ENCODE results near the gene LRCH2.

LRCH2 gene

DNA sequence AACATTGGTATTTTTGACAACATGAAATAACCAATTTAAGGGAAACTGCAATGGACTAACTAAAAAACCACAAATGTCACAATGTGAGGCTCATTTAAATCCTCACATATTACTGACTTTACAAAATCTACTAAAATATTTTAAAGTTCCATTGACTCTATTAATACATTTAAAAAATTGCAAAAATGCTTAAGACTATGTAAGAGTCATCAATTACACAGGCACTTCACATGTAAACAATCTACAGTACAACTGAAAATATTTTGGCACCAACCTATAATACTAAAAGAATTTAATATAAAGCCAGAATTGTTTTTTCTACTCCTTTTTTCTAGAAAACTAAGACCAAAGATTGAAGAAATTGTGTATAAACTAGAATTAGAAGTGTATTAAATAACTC lies 121.5 kb downstream of the LRCH2 start:
- DNase-seq (ENCODE audit: low spot score in 2 of 2) (no peak), ATAC-seq (replicated peaks; ENCODE audit: extremely low read depth, poor library complexity, severe bottlenecking) (no peak)
- H3K27me3 Mint-ChIP-seq, result no peaks in the 10 kb centered on the region
- H3K27ac Mint-ChIP-seq (ENCODE audit: low read depth), result no peak overlapping the region
- H3K4me3 Mint-ChIP-seq, result no peak overlapping the region
- no peaks in the 10 kb centered on the region for H3K36me3 Mint-ChIP-seq (ENCODE audit: insufficient read depth)
- H3K4me1 Mint-ChIP-seq, result no peaks in the 10 kb centered on the region
- peaks cover 10% of the 10 kb centered on the region for H3K9me3 Mint-ChIP-seq

DNA sequence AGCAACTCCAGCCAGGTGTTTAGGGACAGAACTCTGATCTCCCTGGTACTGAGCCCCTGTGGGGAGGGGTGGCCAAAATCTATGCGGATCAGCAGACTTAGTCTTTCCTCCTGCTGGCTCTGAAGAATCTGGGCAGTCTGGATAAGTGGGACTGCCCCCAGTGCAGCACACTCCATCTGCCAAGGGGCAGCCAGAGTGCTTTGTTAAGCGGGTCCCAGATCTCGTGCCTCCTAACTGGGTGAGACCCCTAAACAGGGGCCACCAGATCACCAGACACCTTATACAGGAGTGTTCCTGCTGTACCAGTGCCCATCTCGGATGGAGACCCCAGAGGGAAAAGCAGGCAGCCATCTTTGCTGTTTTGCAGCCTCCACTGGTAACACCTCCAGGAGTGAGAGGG lies 135.0 kb downstream of the LRCH2 start:
- DNase-seq (ENCODE audit: low spot score in 2 of 2) (no peak), ATAC-seq (replicated peaks; ENCODE audit: extremely low read depth, poor library complexity, severe bottlenecking) (no peak)
- Mint-ChIP-seq H3K36me3 (ENCODE audit: insufficient read depth) (peaks cover 3% of the 10 kb centered on the region), H3K27ac (ENCODE audit: low read depth) (no peak overlapping the region), H3K9me3 (peaks cover 5% of the 10 kb centered on the region), H3K4me1 (no peaks in the 10 kb centered on the region), H3K4me3 (no peak overlapping the region), H3K27me3 (no peaks in the 10 kb centered on the region)

DNA sequence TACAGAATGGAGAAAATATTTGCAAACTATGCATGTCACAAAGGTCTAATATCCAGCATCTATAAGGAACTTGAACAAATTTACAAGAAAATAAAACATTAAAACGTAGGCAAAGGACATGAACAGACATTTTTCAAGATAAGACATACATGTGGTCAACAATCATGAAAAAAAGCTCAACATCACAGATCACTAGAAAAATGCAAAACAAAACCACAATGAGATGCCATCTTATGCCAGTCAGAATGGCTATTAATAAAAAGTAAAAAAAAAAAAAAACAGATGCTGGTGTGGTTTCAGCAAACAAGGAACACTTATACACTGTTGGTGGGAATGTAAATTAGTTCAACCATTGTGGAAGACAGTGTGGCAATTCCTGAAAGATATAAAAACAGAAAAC lies 140.7 kb downstream of the LRCH2 start:
- Mint-ChIP-seq H3K4me1 (no peaks in the 10 kb centered on the region), H3K27me3 (no peaks in the 10 kb centered on the region), H3K27ac (ENCODE audit: low read depth) (no peak overlapping the region), H3K9me3 (peaks cover 8% of the 10 kb centered on the region), H3K4me3 (no peak overlapping the region), H3K36me3 (ENCODE audit: insufficient read depth) (no peaks in the 10 kb centered on the region)
- DNase-seq (ENCODE audit: low spot score in 2 of 2), result no peak
- ATAC-seq (replicated peaks; ENCODE audit: extremely low read depth, poor library complexity, severe bottlenecking), result no peak

DNA sequence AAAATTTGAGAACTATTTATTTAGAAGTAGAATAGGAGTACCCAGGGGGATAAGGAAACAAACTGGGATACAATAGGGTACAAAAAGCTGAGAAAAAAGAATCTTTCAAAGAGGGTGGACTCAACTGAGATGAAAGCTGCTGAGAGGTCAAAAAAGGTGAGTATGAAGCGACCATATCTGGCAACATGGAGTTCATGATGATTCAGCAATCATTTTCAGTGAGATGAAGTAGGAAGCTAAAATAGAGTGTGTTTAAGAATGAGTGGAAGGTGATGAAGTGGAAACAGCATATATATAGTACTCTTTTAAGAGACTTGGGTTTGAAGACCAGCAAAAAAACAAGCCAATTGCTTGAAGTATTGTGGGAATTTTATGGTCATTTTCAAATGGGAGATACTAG lies 144.5 kb downstream of the LRCH2 start:
- Mint-ChIP-seq H3K4me1 (no peaks in the 10 kb centered on the region), H3K27me3 (no peaks in the 10 kb centered on the region), H3K36me3 (ENCODE audit: insufficient read depth) (no peaks in the 10 kb centered on the region), H3K9me3 (peaks cover 11% of the 10 kb centered on the region), H3K27ac (ENCODE audit: low read depth) (no peak overlapping the region), H3K4me3 (no peak overlapping the region)
- no peak for DNase-seq (ENCODE audit: low spot score in 2 of 2)
- ATAC-seq (replicated peaks; ENCODE audit: extremely low read depth, poor library complexity, severe bottlenecking), result no peak

DNA sequence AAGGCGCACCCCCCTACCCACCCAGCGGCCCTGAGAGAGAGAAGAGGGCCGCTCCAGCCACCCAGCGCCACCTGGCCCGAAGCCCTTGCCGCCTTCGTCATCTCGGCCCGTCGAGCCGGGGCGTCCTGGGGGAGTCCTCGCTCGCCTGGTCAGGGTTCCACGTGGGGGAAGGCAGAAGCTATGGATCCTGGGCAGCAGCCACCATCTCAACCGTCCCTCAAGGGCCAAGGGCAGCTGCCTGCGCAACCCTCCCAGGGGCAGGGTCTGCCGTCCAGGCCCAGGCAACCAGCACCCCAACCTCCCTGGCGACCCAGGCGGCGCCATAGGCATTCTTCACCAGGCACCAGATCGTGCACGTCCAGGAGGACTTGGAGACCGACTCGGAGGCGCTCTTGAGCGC lies 165.0 kb downstream of the LRCH2 start:
- Mint-ChIP-seq H3K27me3 (no peaks in the 10 kb centered on the region), H3K9me3 (peaks cover 21% of the 10 kb centered on the region), H3K27ac (ENCODE audit: low read depth) (no peak overlapping the region), H3K4me1 (no peaks in the 10 kb centered on the region), H3K36me3 (ENCODE audit: insufficient read depth) (no peaks in the 10 kb centered on the region), H3K4me3 (no peak overlapping the region)
- DNase-seq (ENCODE audit: low spot score in 2 of 2) (no peak), ATAC-seq (replicated peaks; ENCODE audit: extremely low read depth, poor library complexity, severe bottlenecking) (no peak)

DNA sequence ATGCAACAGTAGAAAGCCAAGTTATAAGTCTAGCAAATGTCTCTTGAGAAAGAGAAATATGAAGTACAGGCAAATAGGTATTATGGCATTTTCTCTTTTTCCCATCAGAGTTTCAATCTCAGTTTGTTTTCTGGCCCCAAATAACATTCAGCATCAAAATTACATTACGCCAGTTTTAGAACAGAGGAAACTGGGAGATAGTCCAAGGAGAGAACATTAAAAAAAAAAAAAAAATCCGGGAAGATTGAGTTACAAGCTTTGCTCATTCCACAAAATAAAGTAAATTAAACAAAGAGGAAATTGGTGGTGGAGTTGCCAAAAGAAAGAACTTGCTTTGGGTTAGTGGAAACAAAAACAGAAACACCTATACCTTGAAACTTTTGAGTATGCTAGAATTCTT lies 166.1 kb downstream of the LRCH2 start:
- H3K27me3 Mint-ChIP-seq, result no peaks in the 10 kb centered on the region

DNA sequence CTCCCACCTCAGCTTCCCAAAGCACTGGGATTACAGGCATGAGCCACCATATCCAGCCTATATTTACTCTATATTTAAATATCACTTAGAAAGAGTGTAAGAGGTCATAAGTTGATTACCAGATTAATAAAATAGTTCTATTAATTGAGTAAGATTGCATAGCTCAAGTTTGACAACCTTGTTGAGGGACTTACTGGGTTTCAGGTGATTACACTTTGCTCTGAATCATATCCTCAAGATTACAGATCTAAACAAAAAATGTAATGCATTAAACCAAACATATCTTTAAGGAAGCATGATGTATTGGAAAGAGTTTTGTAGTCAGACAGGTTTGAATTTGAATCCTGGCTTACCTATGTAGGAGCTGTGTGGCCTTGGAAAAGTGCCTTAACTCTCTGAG lies 168.6 kb downstream of the LRCH2 start:
- H3K4me1 Mint-ChIP-seq, result no peaks in the 10 kb centered on the region
- no peaks in the 10 kb centered on the region for H3K27me3 Mint-ChIP-seq
- no peaks in the 10 kb centered on the region for H3K36me3 Mint-ChIP-seq (ENCODE audit: insufficient read depth)
- no peak for DNase-seq (ENCODE audit: low spot score in 2 of 2)
- no peak for ATAC-seq (replicated peaks; ENCODE audit: extremely low read depth, poor library complexity, severe bottlenecking)
- no peak overlapping the region for H3K4me3 Mint-ChIP-seq
- H3K27ac Mint-ChIP-seq (ENCODE audit: low read depth), result no peak overlapping the region
- H3K9me3 Mint-ChIP-seq, result peaks cover 7% of the 10 kb centered on the region

More for the DNA sequence above, 166.1 kb downstream of the LRCH2 start:
- DNase-seq (ENCODE audit: low spot score in 2 of 2) (no peak), ATAC-seq (replicated peaks; ENCODE audit: extremely low read depth, poor library complexity, severe bottlenecking) (no peak)
- Mint-ChIP-seq H3K27ac (ENCODE audit: low read depth) (no peak overlapping the region), H3K4me3 (no peak overlapping the region), H3K36me3 (ENCODE audit: insufficient read depth) (no peaks in the 10 kb centered on the region), H3K9me3 (peaks cover 21% of the 10 kb centered on the region), H3K4me1 (no peaks in the 10 kb centered on the region)

Measured in central memory CD8-positive, alpha-beta T cell (primary cell).